Measurements from ENCODE around the gene CFAP97D2.
"Not testable (repeated sequence)": the region's sequence is repeated elsewhere in the genome, so short reads cannot be mapped to it uniquely, and the experiment has no call there.

Gene CFAP97D2

DNA sequence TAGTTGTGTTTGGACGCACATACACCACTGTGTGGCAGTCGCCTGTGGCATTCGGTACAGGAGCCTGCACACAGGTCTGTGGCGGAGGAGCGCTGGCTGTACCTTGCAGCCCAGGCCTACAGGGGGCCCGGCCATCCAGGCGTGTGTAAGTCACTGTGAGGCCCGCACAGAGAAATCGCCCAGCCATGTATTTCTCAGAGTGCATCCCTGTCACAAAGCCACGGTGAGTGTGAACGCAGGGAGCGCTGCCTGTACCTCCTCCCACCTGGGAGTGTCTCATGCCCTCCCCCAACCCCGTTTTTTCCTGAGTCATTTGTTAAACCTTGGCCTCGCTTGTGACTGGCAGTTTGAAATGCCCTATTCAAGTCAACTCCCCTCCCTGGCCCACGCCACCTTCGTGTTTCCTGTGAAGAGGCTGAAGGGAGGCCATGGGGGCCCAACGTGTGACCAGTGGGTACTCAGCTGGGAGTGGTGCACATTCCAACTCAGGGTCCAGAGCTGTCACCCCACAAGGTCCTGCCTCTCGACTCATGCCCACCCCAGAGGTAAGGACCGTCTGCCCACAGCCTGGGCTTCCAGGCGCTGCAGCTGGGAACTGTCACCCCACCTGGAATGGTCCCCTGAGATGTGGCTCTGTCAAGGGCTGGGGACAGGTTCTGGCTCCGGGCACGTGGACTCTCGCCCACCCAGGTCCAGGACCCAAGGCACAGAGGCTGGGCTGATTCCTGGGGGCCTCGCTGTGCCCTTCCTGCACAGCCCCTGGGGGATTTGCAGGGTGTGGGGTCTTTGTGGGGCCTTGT lies 35.1 kb upstream of the CFAP97D2 start:
- FAIRE-seq, result no peak

GRCh38 chr13:114144606-114145244 lies 34.3 kb upstream of the CFAP97D2 start:
- no peak for FAIRE-seq

GRCh38 chr13:114145256-114145655 lies 33.8 kb upstream of the CFAP97D2 start:
- no peak for FAIRE-seq

DNA sequence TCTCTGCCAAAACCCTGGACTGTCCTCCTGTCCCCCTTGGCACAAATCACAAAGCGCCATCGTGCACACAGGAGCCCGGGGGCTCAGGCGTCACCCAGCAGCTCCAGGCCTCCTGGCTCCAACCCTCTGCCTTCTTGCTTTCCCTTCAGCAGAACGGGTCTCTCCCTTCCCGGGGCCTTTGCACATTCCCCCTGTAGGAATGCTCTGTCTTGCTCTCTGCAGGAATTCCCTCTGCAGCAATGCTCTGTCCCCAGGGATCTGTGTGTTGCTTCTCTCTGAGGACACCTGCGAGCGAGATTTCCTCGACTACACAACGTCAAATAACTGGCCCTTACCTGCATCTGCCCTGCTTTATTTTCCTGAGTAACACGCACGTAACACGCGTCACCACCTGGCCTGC lies 33.3 kb upstream of the CFAP97D2 start:
- FAIRE-seq, result no peak

- FAIRE-seq, result no peak
These were observed 32.9 kb upstream of the CFAP97D2 start for GRCh38 chr13:114146173-114146572.

GRCh38 chr13:114146629-114147028 lies 32.4 kb upstream of the CFAP97D2 start:
- FAIRE-seq, result no peak

GRCh38 chr13:114147803-114148520 lies 31.1 kb upstream of the CFAP97D2 start:
- no peak for FAIRE-seq

DNA sequence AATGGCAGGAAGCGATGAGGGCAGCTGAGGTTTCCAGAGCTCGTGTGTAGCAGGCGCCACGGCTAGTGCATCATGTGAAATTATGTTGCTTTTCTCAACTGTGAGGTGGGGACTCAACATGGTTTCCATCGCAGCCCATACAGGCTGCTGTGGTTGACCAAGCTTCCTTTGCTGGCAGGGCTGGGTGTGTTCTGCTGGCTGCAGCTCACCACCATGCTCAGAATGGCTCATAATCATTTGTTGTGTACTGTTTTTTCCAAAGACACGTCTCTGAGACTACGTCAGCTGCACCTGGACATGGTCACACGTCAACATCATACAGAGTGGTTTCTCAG lies 30.6 kb upstream of the CFAP97D2 start:
- FAIRE-seq, result no peak

DNA sequence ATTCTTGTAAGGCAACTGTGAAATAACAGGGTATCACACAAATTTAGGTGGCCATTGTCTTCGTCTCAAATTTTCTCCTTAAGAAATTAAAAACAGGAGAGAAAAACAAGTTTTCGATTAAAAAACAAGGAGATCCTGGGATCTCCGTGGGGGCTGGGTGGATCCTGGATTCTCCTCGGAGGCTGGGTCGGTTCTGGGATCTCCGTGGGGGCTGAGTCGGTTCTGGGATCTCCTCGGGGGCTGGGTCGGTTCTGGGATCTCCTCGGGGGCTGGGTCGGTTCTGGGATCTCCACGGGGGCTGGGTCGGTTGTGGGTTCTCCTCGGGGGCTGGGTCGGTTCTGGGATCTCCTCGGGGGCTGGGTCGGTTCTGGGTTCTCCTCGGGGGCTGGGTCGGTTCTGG lies 30.2 kb upstream of the CFAP97D2 start:
- FAIRE-seq, result not testable (repeated sequence)

DNA sequence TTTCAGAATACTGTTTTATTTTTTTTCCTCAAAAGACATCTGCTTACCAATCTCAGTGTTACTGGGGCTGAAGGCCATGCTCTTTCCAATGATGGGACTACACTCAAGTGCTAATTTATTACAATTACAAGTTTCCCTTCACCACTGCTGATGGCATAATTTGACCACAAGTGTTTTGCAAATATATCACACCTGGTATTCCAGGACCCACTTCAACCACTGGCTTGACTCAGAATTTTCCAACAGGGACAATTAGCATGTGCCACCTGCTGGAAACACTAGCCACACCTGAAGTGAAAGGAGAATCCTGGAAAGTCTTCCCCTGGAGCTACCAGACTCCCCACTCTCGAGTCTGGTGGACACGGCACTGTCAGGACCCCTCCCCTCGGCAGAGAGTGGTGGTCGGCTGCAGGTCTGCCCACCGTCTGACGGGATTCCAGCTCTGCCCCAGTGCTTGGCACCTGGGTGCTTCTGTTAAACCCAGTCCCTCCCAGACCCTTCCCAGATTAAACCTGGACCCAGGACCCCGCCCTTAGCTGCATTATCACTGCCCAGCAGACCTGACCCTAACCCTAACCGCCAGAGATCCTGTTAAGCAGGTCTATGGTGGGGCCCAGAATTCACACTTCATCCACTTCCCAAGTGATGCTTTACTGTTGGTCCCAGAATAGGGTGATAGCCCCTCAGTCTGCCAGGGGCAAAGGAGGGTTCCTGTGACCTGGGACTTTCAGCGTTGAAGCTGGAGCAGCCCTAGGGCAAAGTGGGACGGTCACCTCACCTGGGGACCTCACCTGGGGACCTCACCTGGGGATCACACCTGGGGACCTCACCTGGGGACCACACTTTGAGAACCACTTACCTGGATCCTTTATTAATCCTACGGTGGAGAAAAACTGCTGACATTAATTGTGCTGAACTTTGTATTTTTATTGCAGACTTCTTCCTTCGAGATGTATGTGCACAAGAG lies 29.0 kb upstream of the CFAP97D2 start:
- no peak for FAIRE-seq

DNA sequence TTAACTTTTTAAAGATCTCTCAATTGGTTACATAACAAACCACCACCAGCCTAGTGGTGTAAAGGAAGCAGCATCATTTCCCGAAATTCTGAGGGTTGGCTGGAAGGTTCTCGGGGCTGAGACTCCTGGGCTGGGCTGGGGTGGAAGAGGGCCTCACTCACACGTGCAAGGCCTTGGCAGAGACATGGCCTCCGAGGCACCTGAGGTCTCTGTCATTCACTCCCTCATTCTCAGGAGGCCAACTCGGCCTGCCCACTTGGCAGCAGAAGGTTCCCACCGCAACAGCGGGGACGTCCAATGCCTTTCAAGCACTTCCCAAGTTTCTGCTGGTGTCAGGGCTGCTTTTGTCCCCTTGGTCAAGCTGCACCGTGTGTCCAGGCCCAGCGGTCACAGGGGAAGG lies 28.0 kb upstream of the CFAP97D2 start:
- no peak for FAIRE-seq

DNA sequence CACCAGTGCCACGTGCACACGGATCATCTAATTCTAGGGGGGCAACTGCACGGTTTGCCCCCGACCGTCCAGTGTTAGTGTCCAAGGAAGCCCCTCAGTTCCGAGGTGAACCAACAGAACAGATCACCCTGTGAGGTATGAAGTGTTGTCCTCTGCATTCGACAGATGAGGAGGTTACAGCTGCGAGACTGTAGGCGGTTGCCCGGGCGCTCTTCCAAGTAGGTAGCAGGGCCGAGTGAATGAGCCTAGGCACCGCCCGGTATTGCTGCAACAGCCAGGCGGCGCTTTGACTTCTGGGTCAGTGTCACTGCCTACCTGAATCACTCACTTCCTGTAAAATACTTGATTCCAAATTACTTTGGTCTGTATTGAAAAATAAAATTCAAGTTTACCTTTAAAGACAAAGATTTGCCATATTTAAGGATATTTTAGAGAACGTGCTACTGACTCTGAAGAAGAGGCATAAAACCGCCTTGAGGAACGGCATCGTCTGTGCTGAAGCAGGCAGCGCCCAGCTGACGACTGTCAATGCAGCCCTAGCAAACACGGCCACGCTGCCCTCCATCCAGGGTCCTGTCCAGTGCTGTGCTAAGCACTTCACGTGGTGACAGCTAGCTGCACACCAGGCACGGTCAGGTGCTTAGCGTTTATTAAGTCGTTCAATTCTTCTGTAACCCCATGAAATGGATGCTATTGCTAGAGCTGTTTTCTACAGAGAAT lies 27.3 kb upstream of the CFAP97D2 start:
- FAIRE-seq, result no peak

- FAIRE-seq, result no peak
These were observed 26.8 kb upstream of the CFAP97D2 start for GRCh38 chr13:114152285-114152645.

DNA sequence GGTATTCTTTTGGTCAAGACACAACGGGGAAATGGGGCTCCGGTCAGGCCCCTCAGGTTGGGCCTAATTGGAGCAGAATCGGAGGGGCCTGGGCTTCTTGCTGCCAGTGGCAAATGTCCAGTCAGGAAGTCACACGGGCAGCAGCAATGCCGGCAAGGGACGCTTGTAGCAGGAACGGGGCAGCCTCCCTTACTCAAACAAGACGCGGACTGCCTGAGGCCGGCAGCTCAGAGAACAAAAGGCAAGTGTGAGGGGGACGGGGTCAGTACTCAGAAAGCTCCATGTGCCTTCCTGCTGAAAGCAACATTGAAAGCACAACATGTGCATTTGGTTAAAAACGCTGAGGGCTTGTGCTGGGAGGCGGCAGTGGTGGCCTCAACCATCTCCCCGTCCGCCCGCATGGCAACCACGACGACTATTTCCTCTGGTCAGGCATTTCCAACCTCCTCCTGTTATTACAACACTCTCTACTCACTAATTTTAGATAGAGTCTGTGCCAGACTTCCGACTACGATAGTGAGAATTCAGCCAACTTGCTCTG lies 26.2 kb upstream of the CFAP97D2 start:
- no peak for FAIRE-seq

- FAIRE-seq, result no peak
These were observed 25.5 kb upstream of the CFAP97D2 start for GRCh38 chr13:114153485-114154080.

DNA sequence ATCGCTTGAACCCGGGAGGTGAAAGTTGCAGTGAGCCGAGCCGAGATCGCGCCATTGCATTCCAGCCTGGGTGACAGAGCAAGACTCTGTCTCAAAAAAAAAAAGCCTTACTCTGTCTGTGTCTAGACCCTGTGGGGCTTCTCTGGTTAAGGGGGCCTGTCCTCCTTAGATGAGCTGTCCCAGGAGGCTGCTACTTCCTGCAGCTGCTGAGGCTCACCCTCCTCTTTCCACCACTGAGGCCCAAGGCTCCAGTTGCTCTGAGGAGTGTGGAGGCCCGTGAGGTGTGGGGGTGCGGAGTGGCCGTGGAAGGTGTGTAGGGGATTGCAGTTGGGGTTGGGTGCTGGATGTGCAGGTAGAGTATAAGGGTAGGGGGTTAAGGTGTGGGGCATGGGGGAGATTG lies 24.6 kb upstream of the CFAP97D2 start:
- no peak for FAIRE-seq

GRCh38 chr13:114155320-114155719 lies 23.7 kb upstream of the CFAP97D2 start:
- no peak for FAIRE-seq

DNA sequence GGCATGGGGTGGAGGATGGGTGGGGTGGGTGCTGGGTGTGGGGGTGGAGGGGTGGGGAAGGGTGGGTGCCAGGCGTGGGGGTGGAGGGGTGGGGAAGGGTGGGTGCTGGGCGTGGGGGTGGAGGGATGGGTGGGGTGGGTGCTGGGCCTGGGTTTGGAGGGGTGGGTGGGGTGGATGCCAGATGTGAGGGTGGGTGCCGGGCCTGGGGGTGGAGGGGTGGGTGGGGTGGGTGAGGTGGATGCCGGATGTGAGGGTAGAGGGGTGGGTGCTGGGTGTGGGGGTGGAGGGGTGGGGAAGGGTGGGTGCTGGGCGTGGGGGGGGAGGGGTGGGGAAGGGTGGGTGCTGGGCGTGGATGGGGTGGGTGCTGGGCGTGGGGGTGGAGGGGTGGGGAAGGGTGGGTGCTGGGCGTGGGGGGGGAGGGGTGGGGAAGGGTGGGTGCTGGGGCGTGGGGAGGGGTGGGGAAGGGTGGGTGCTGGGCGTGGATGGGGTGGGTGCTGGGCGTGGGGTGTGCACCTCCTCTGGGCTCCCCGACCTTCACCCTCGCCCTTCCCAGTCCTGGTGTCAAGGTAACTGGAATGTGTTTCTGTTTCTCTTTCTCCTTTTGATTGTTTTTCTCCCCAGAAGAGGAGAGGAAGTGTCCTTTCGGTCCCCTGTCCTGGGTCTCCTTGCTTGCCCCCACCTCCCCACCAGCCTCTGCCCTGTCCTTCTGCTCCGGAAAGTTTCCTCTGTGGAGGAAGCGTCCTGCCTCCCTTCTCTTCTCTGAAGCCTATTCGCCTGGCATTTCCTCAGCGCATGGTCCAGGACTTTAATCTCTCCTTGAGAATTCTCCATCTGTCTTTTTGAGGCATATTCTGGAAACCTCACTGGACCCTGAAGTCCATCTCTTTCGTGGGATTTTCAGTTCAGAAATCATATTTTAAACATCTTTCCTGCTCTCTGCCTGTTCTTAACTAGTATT lies 22.9 kb upstream of the CFAP97D2 start:
- FAIRE-seq, result no peak

DNA sequence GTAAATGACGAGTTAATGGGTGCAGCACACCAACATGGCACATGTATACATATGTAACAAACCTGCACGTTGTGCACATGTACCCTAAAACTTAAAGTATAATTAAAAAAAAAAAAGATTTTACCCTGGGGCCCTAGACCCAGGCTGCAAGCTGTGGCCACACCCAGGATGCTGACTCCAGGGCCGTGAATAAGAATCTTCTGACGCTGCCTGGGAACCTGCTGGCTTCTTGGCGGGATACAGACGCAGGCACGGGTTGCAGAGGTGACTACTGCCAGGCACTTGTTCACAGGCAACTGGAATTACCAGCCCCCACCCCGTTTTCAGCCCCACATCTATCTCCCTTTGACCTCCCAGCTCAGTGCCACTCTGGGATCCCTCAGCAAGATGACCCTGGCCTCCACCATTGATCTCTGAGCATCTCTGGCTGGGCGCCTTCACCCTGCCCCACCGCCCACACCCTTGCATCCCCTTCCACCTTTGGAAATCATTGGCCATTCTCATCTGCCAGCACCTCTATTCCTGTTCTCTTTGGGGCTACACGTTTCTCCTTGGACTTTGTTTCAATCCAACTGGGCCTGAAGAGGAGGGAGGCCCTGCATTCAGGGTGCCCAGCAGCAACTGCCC lies 21.1 kb upstream of the CFAP97D2 start:
- no peak for FAIRE-seq

All from islet of Langerhans (tissue), 1 donor.